ENCODE measurements around the gene ACBD6.

The ACBD6 gene

GRCh38 chr1:180246579-180246978 lies 255.8 kb downstream of the ACBD6 start:
- Histone ChIP-seq H2AFZ (ENCODE audit: low read depth) (no peak overlapping the region), H3K9ac (no peak overlapping the region)

GRCh38 chr1:180244840-180245239 lies 257.5 kb downstream of the ACBD6 start:
- Histone ChIP-seq H3K79me2 (ENCODE audit: insufficient read depth, low read depth) (no peaks in the 10 kb centered on the region), H3K4me1 (ENCODE audit: low read depth, poor library complexity, severe bottlenecking) (peaks cover 14% of the 10 kb centered on the region), H3K4me3 (IDR thresholded peaks at IDR 0.05; ENCODE audit: insufficient read depth, low read depth, low read length) (no peak overlapping the region), H3K27ac (no peak overlapping the region), H3K4me2 (no peak overlapping the region), H3K27me3 (ENCODE audit: insufficient read depth, low read depth) (no peaks in the 10 kb centered on the region), H4K20me1 (ENCODE audit: insufficient read depth) (no peaks in the 10 kb centered on the region), H3K9ac (no peak overlapping the region), H3K36me3 (ENCODE audit: insufficient read depth) (no peaks in the 10 kb centered on the region), H2AFZ (ENCODE audit: low read depth) (no peak overlapping the region)
- no peak for TF ChIP-seq CTCF (conservative IDR thresholded peaks at IDR 0.05; ENCODE audit: low read depth, low read length)

More at GRCh38 chr1:180246579-180246978, 255.8 kb downstream of the ACBD6 start:
- Histone ChIP-seq H3K4me3 (IDR thresholded peaks at IDR 0.05; ENCODE audit: insufficient read depth, low read depth, low read length) (no peak overlapping the region), H3K4me2 (peak overlapping the region; percentile 37; the same call in 1 of the 2 replicates), H3K4me1 (ENCODE audit: low read depth, poor library complexity, severe bottlenecking) (peaks cover 14% of the 10 kb centered on the region), H4K20me1 (ENCODE audit: insufficient read depth) (no peaks in the 10 kb centered on the region), H3K79me2 (ENCODE audit: insufficient read depth, low read depth) (no peaks in the 10 kb centered on the region), H3K36me3 (ENCODE audit: insufficient read depth) (no peaks in the 10 kb centered on the region), H3K27ac (no peak overlapping the region), H3K27me3 (ENCODE audit: insufficient read depth, low read depth) (no peaks in the 10 kb centered on the region)
- TF ChIP-seq CTCF (conservative IDR thresholded peaks at IDR 0.05; ENCODE audit: low read depth, low read length), result no peak

- Histone ChIP-seq H3K27ac (no peak overlapping the region), H4K20me1 (ENCODE audit: insufficient read depth) (no peaks in the 10 kb centered on the region), H3K4me2 (no peak overlapping the region), H3K27me3 (ENCODE audit: insufficient read depth, low read depth) (no peaks in the 10 kb centered on the region), H2AFZ (ENCODE audit: low read depth) (no peak overlapping the region), H3K79me2 (ENCODE audit: insufficient read depth, low read depth) (no peaks in the 10 kb centered on the region), H3K4me1 (ENCODE audit: low read depth, poor library complexity, severe bottlenecking) (peaks cover 14% of the 10 kb centered on the region), H3K4me3 (IDR thresholded peaks at IDR 0.05; ENCODE audit: insufficient read depth, low read depth, low read length) (no peak overlapping the region), H3K36me3 (ENCODE audit: insufficient read depth) (no peaks in the 10 kb centered on the region), H3K9ac (no peak overlapping the region)
- no peak for TF ChIP-seq CTCF (conservative IDR thresholded peaks at IDR 0.05; ENCODE audit: low read depth, low read length)
Measured at GRCh38 chr1:180243517-180244221, 258.7 kb downstream of the ACBD6 start.

- H3K36me3 ChIP-seq (ENCODE audit: insufficient read depth), result no peaks in the 10 kb centered on the region
- H3K27me3 ChIP-seq (ENCODE audit: insufficient read depth, low read depth), result no peaks in the 10 kb centered on the region
- H3K4me2 ChIP-seq, result no peak overlapping the region
- H3K79me2 ChIP-seq (ENCODE audit: insufficient read depth, low read depth), result no peaks in the 10 kb centered on the region
- no peak overlapping the region for H3K27ac ChIP-seq
- H3K4me3 ChIP-seq (IDR thresholded peaks at IDR 0.05; ENCODE audit: insufficient read depth, low read depth, low read length), result no peak overlapping the region
- no peak for TF ChIP-seq CTCF (conservative IDR thresholded peaks at IDR 0.05; ENCODE audit: low read depth, low read length)
- H4K20me1 ChIP-seq (ENCODE audit: insufficient read depth), result no peaks in the 10 kb centered on the region
- no peak overlapping the region for H3K9ac ChIP-seq
- H2AFZ ChIP-seq (ENCODE audit: low read depth), result no peak overlapping the region
- peaks cover 5% of the 10 kb centered on the region for H3K4me1 ChIP-seq (ENCODE audit: low read depth, poor library complexity, severe bottlenecking)
Measured at GRCh38 chr1:180241716-180242544, 260.4 kb downstream of the ACBD6 start.
